Neural cell (in vitro differentiated cells): ENCODE results near the gene VSIR.

Experiments
- CTCF ChIP-seq: fragments of 450-650 bp; IDR thresholded peaks from 2 replicates; pipeline ENCODE4 v1.5.1; 2014; ENCODE audit warnings: antibody characterized with exemption, mild to moderate bottlenecking, moderate library complexity; ENCODE audit not compliant: poor library complexity, severe bottlenecking
- EP300 ChIP-seq: fragments of 450-650 bp; conservative IDR thresholded peaks from 2 replicates; pipeline ENCODE4 v1.6.1; 2014; ENCODE audit warnings: antibody characterized with exemption, mild to moderate bottlenecking, moderate library complexity; ENCODE audit not compliant: poor library complexity, severe bottlenecking
- EZH2 ChIP-seq: fragments of 200-600, 300-800 bp; shearing (Covaris generic), sonication (generic); IDR thresholded peaks from 2 replicates; pipeline ENCODE4 v1.6.1; 2014; ENCODE audit warnings: antibody characterized with exemption, low read length, borderline replicate concordance, mild to moderate bottlenecking; ENCODE audit not compliant: insufficient read depth, poor library complexity, severe bottlenecking
- MXI1 ChIP-seq: fragments of 450-650 bp; conservative IDR thresholded peaks from 2 replicates; pipeline ENCODE4 v1.6.1; 2014; ENCODE audit warnings: antibody characterized with exemption, mild to moderate bottlenecking; ENCODE audit not compliant: poor library complexity, severe bottlenecking
- POLR2AphosphoS5 ChIP-seq: IDR thresholded peaks from 2 replicates; pipeline ENCODE4 v1.6.1; 2012
- RAD21 ChIP-seq: fragments of 450-650 bp; conservative IDR thresholded peaks from 2 replicates; pipeline ENCODE4 v1.6.1; 2014; ENCODE audit warnings: antibody characterized with exemption, mild to moderate bottlenecking, moderate library complexity
- SMC3 ChIP-seq: fragments of 450-650 bp; conservative IDR thresholded peaks from 2 replicates; pipeline ENCODE4 v1.6.1; 2014; ENCODE audit warnings: antibody characterized with exemption, mild to moderate bottlenecking, moderate library complexity; ENCODE audit not compliant: poor library complexity
- TAF1 ChIP-seq: IDR thresholded peaks from 2 replicates; pipeline ENCODE4 v1.6.1; 2012; ENCODE audit warnings: low read depth
- TF ChIP-seq, protein P1 (sequence below): IDR thresholded peaks from 2 replicates; pipeline ENCODE4 v1.6.1; 2012; ENCODE audit warnings: borderline replicate concordance

DNA sequence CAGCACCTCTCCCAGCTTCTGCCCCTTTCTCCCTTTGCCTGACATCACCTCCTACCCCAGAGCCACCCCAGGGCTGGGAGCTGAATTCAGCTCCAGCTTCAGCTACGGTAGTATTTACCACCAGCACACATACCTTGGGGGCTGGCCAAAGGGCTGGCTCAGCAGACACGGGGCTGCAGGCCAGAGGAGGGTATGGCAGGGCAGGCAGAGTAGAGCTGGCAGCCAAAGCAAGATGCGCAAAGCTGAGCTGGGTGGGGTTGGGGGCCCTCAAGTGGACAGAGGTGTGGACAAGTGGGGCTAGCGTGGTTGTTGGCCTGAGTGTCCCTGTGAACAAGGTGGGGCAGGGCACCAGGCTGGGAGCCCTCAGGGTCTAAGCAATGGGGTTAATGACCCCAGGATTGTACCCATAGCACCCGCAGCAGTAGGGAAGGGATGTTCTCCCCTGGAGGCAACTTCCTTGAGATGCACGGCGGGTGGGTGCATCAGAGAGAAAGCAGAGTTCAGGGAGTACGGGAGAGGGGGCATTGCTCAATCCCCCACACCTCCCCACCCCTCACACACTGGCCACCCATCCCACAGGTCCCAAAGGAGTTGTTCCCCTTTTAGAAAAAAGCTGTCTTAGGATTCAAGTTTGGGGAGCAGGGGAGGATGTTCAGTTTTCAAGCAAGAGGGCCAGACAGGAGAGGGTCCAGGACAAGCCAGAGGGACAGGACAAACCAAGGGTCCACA, 8.0 kb downstream of the VSIR start:
- TF ChIP-seq TAF1, result no peak
- no peak for TF ChIP-seq POLR2AphosphoS5
- no peak for TF ChIP-seq EZH2
- TF ChIP-seq CTCF, result no peak
- no peak for TF ChIP-seq MXI1
- no peak for TF ChIP-seq RAD21
- TF ChIP-seq, protein P1, sequence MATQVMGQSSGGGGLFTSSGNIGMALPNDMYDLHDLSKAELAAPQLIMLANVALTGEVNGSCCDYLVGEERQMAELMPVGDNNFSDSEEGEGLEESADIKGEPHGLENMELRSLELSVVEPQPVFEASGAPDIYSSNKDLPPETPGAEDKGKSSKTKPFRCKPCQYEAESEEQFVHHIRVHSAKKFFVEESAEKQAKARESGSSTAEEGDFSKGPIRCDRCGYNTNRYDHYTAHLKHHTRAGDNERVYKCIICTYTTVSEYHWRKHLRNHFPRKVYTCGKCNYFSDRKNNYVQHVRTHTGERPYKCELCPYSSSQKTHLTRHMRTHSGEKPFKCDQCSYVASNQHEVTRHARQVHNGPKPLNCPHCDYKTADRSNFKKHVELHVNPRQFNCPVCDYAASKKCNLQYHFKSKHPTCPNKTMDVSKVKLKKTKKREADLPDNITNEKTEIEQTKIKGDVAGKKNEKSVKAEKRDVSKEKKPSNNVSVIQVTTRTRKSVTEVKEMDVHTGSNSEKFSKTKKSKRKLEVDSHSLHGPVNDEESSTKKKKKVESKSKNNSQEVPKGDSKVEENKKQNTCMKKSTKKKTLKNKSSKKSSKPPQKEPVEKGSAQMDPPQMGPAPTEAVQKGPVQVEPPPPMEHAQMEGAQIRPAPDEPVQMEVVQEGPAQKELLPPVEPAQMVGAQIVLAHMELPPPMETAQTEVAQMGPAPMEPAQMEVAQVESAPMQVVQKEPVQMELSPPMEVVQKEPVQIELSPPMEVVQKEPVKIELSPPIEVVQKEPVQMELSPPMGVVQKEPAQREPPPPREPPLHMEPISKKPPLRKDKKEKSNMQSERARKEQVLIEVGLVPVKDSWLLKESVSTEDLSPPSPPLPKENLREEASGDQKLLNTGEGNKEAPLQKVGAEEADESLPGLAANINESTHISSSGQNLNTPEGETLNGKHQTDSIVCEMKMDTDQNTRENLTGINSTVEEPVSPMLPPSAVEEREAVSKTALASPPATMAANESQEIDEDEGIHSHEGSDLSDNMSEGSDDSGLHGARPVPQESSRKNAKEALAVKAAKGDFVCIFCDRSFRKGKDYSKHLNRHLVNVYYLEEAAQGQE, result no peak
- no peak for TF ChIP-seq EP300
- TF ChIP-seq SMC3, result no peak
